NCI-H2107 treated with DMSO at 0.1 percent for 48 hours (cell line): Measurements from ENCODE around the gene HOXD9.

Experiments used
- DNase-seq: peaks from one replicate; lab custom pipeline; 2025; ENCODE audit not compliant: unreplicated experiment; lab: John Stamatoyannopoulos, UW

Gene HOXD9

GRCh38 chr2:176085861-176086771, 36.4 kb upstream of the HOXD9 start:
- no peak for DNase-seq

GRCh38 chr2:176087330-176088047, 35.0 kb upstream of the HOXD9 start:
- no peak for DNase-seq

GRCh38 chr2:176088048-176088936, 34.2 kb upstream of the HOXD9 start:
- no peak for DNase-seq

GRCh38 chr2:176088937-176089842, 33.3 kb upstream of the HOXD9 start:
- no peak for DNase-seq

GRCh38 chr2:176089843-176090395, 32.6 kb upstream of the HOXD9 start:
- DNase-seq, result no peak

- DNase-seq, result no peak
Measured at GRCh38 chr2:176090862-176091261, 31.7 kb upstream of the HOXD9 start.

- no peak for DNase-seq
Measured at GRCh38 chr2:176091329-176092258, 30.9 kb upstream of the HOXD9 start.

GRCh38 chr2:176092270-176093144, 30.0 kb upstream of the HOXD9 start, which contains the start of gene HOXD13:
TSS of gene HOXD13 (plus strand) at chr2:176092721. CDS start at chr2:176092891, 170 bp downstream.
- no peak for DNase-seq

GRCh38 chr2:176093145-176093897, 29.2 kb upstream of the HOXD9 start:
- no peak for DNase-seq

GRCh38 chr2:176093898-176094249, 28.6 kb upstream of the HOXD9 start:
- no peak for DNase-seq

GRCh38 chr2:176094349-176094748, 28.2 kb upstream of the HOXD9 start:
- no peak for DNase-seq

- DNase-seq, result no peak
Measured at GRCh38 chr2:176095421-176095820, 27.1 kb upstream of the HOXD9 start.

- no peak for DNase-seq
Measured at GRCh38 chr2:176096243-176096985, 26.1 kb upstream of the HOXD9 start.

- DNase-seq, result no peak
Measured at GRCh38 chr2:176096986-176097819, 25.3 kb upstream of the HOXD9 start.

GRCh38 chr2:176097820-176098365, 24.6 kb upstream of the HOXD9 start:
- no peak for DNase-seq
